HCT116 (cell line): ENCODE measurements around the gene MAB21L3. TPM values are rescaled to one million over a fixed set of nuclear protein-coding genes. Genes with fewer than 3 reads are reported as not detected.
A peak's percentile ranks its signal among the peaks of the same experiment; 100 is the strongest.

ENCODE experiments used
- ATAC-seq: fragments of 200-7000 bp; cut with Tn5 transposase; 2 replicates; pipeline ENCODE4 v1.9.1; 2020; ENCODE audit warnings: mild to moderate bottlenecking, moderate library complexity
- BruUV-seq: library from RNA; stranded (reverse); fragments of 400-500 nt; replicated peaks from 2 replicates; lab custom pipeline; 2021; lab: Mats Ljungman, UMichigan
- CTCF ChIA-PET: fragments of 300-600 bp; sonication (Branson Sonifier 250); formaldehyde crosslinking; loops from one replicate; lab custom pipeline; 2021; ENCODE audit warnings: antibody characterized with exemption; lab: Charles Lee
- POLR2A ChIA-PET: fragments of 300-600, 350-600 bp; sonication (Branson Sonifier 250); formaldehyde crosslinking; loops from one replicate; lab custom pipeline; 2021; ENCODE audit warnings: antibody characterized with exemption; lab: Charles Lee
- RAD21 ChIA-PET, 2 experiments: fragments of 300-600 bp; sonication (Branson Sonifier 250); formaldehyde crosslinking; loops; one replicate each; lab custom pipeline; 2023; ENCODE audit warnings: low total read pairs in 2 of 2; ENCODE audit not compliant: uncharacterized antibody in 2 of 2, unreplicated experiment in 2 of 2, low non-redundant PET in 1 of 2; lab: Charles Lee
- DNase-seq: peaks from one replicate; pipeline ENCODE4 v3.0.0-alpha.2; 2010; ENCODE audit warnings: low read depth, low spot score
- H2AFZ ChIP-seq: fragments of 200-600 bp; shearing (Covaris generic), sonication (generic); 2 replicates; pipeline ENCODE4 v1.6.1; 2017; ENCODE audit warnings: low read depth, mixed run types, mixed read lengths, antibody characterized with exemption, low read length; ENCODE audit not compliant: poor library complexity, severe bottlenecking
- H3K27ac ChIP-seq: 2 replicates; pipeline ENCODE4 v1.5.1; 2012; ENCODE audit warnings: low read depth, low read length
- H3K27me3 ChIP-seq: fragments of 200-600 bp; sonication (generic); 2 replicates; pipeline ENCODE4 v1.6.1; 2016; ENCODE audit warnings: mixed run types, low read length, mixed read lengths; ENCODE audit not compliant: insufficient read depth
- H3K36me3 ChIP-seq, 2 experiments: fragments of 200-500 bp in 1 of 2; fragments of 200-600 bp in 1 of 2; sonication (Bioruptor generic) in 1 of 2; sonication (generic) in 1 of 2; 2 replicates each; pipeline versions ENCODE4 v1.5.1 to v1.6.1; 2014 to 2016; ENCODE audit warnings: low read length in 2 of 2, inconsistent platforms in 1 of 2, mixed read lengths in 1 of 2, mixed run types in 1 of 2; ENCODE audit not compliant: insufficient read depth in 2 of 2, control insufficient read depth in 1 of 2
- H3K4me1 ChIP-seq, 2 experiments: fragments of 200-600 bp in 1 of 2; sonication (generic) in 1 of 2; 2 replicates each; pipeline versions ENCODE4 v1.5.1 to v1.6.1; 2012 to 2017; ENCODE audit warnings: low read length in 2 of 2, inconsistent platforms in 1 of 2, mild to moderate bottlenecking in 1 of 2, mixed read lengths in 1 of 2, mixed run types in 1 of 2, moderate library complexity in 1 of 2; ENCODE audit not compliant: insufficient read depth in 2 of 2, control insufficient read depth in 1 of 2
- H3K4me2 ChIP-seq: fragments of 200-600 bp; sonication (generic); 2 replicates; pipeline ENCODE4 v1.6.1; 2017; ENCODE audit warnings: mixed run types, low read length, mixed read lengths
- H3K4me3 ChIP-seq, 2 experiments: fragments of 200-600 bp in 1 of 2; sonication (generic) in 1 of 2; replicated peaks in 1 of 2; 2 replicates each; pipeline ENCODE4 v1.5.1; 2011 to 2016; ENCODE audit warnings: low read length in 2 of 2, control low read depth in 1 of 2, low read depth in 1 of 2, mild to moderate bottlenecking in 1 of 2, mixed read lengths in 1 of 2, mixed run types in 1 of 2
- H3K79me2 ChIP-seq: fragments of 200-600 bp; sonication (generic); 2 replicates; pipeline ENCODE4 v1.6.1; 2017; ENCODE audit warnings: mild to moderate bottlenecking, mixed run types, low read length, moderate library complexity, mixed read lengths; ENCODE audit not compliant: insufficient read depth
- H3K9ac ChIP-seq: fragments of 200-600 bp; sonication (generic); 2 replicates; pipeline ENCODE4 v1.6.1; 2016; ENCODE audit warnings: low read length, mixed read lengths
- H3K9me2 ChIP-seq: fragments of 200-600 bp; sonication (generic), shearing (Covaris generic); 2 replicates; pipeline ENCODE4 v1.6.1; 2017; ENCODE audit warnings: mixed run types, mild to moderate bottlenecking, moderate library complexity; ENCODE audit not compliant: insufficient read depth
- H3K9me3 ChIP-seq, 2 experiments: fragments of 200-500 bp in 1 of 2; fragments of 200-600 bp in 1 of 2; sonication (Bioruptor generic) in 1 of 2; sonication (generic) in 1 of 2; 2 replicates each; pipeline ENCODE4 v1.6.1; 2014 to 2017; ENCODE audit warnings: low read length in 2 of 2, mixed read lengths in 2 of 2, inconsistent platforms in 1 of 2, low read depth in 1 of 2, mild to moderate bottlenecking in 1 of 2, mixed run types in 1 of 2, moderate library complexity in 1 of 2; ENCODE audit not compliant: control insufficient read depth in 1 of 2, insufficient read depth in 1 of 2
- H4K20me1 ChIP-seq: fragments of 200-600 bp; sonication (generic), shearing (Covaris generic); 2 replicates; pipeline ENCODE4 v1.6.1; 2017; ENCODE audit warnings: mixed run types, mild to moderate bottlenecking, moderate library complexity; ENCODE audit not compliant: insufficient read depth
- CEBPB ChIP-seq: IDR thresholded peaks from 2 replicates; pipeline ENCODE4 v1.6.1; 2012; ENCODE audit warnings: low read depth
- ELF1 ChIP-seq: IDR thresholded peaks from 2 replicates; pipeline ENCODE4 v1.6.1; 2012; ENCODE audit warnings: low read depth, borderline replicate concordance
- EZH2 ChIP-seq: fragments of 200-600 bp; sonication (generic); IDR thresholded peaks from 2 replicates; pipeline ENCODE4 v1.6.1; 2017; ENCODE audit warnings: antibody characterized with exemption, mixed run types
- EZH2phosphoT487 ChIP-seq: fragments of 200-600 bp; IDR thresholded peaks from 2 replicates; pipeline ENCODE4 v1.6.1; 2018; ENCODE audit warnings: antibody characterized with exemption, borderline replicate concordance
- FOSL1 ChIP-seq: IDR thresholded peaks from 2 replicates; pipeline ENCODE4 v1.6.1; 2012; ENCODE audit warnings: low read depth
- JUND ChIP-seq: IDR thresholded peaks from 2 replicates; pipeline ENCODE4 v1.6.1; 2012
- POLR2A ChIP-seq: IDR thresholded peaks from 2 replicates; pipeline ENCODE4 v1.7.0; 2011; ENCODE audit warnings: borderline replicate concordance; ENCODE audit not compliant: insufficient read depth, insufficient read length; ENCODE audit errors: extremely low read depth
- RAD21 ChIP-seq: IDR thresholded peaks from 2 replicates; pipeline ENCODE4 v1.6.1; 2012; ENCODE audit warnings: low read depth, mild to moderate bottlenecking
- SP1 ChIP-seq: IDR thresholded peaks from 2 replicates; pipeline ENCODE4 v1.6.1; 2012; ENCODE audit warnings: low read depth
- TCF7L2 ChIP-seq: IDR thresholded peaks from 2 replicates; pipeline ENCODE4 v1.7.0; 2011; ENCODE audit warnings: borderline replicate concordance, inconsistent platforms; ENCODE audit not compliant: insufficient read depth, insufficient read length; ENCODE audit errors: extremely low read depth
- ZBTB33 ChIP-seq: IDR thresholded peaks from 2 replicates; pipeline ENCODE4 v1.6.1; 2011; ENCODE audit warnings: mild to moderate bottlenecking, low read length, moderate library complexity; ENCODE audit not compliant: insufficient replicate concordance; ENCODE audit errors: extremely low read depth
- ZFX ChIP-seq: fragments of 450-650 bp; IDR thresholded peaks from 2 replicates; pipeline ENCODE4 v1.6.1; 2017
- ZNF274 ChIP-seq: fragments of 200-500 bp; sonication (Bioruptor generic); IDR thresholded peaks from 2 replicates; pipeline ENCODE4 v1.6.1; 2014; ENCODE audit warnings: mild to moderate bottlenecking, low read depth, low read length, inconsistent platforms
- intact Hi-C: fragments of 100-400 bp; cut with micrococcal nuclease; formaldehyde crosslinking; loops from 2 replicates; pipeline ENCODE4 v1.10.0; 2022
- total RNA-seq: library from RNA; stranded (reverse); gene quantifications from one replicate; pipeline ENCODE4 v1.2.1, GENCODE V29; 2021; ENCODE audit not compliant: unreplicated experiment
- TF ChIP-seq, protein P1 (sequence below), 3 experiments: fragments of 200-600 bp in 1 of 3; sonication (generic) in 1 of 3; IDR thresholded peaks in 2 of 3; conservative IDR thresholded peaks in 1 of 3; 2 replicates each; pipeline ENCODE4 v1.5.1; 2012 to 2017; ENCODE audit warnings: low read depth in 2 of 3, low read length in 2 of 3, antibody characterized with exemption in 1 of 3, borderline replicate concordance in 1 of 3, control low read depth in 1 of 3, mild to moderate bottlenecking in 1 of 3, mixed read lengths in 1 of 3, mixed run types in 1 of 3, moderate library complexity in 1 of 3; ENCODE audit not compliant: insufficient read depth in 1 of 3

The MAB21L3 gene
- total RNA-seq, 1 experiment from 2014 or later, result not detected

GRCh38 chr1:116078699-116079223 lies 32.4 kb upstream of the MAB21L3 start:
- POLR2A ChIA-PET, result interaction anchor here (0.7 kb wide), 1 partner anchor 409 kb away, joined by 3 read pairs; no protein-coding TSS in a partner anchor
- CTCF ChIA-PET, result no interaction called here
- intact Hi-C loops, result no loop called here
- Histone ChIP-seq H3K4me3 (no peak overlapping the region), H3K9me2 (no peaks in the 10 kb centered on the region), H3K4me2 (no peak overlapping the region), H3K9me3 (no peaks in the 10 kb centered on the region), H3K27ac (no peak overlapping the region), H3K79me2 (no peaks in the 10 kb centered on the region), H3K27me3 (no peaks in the 10 kb centered on the region), H3K4me1 (peaks cover 8 to 18% of the 10 kb centered on the region in 2 experiments), H2AFZ (no peak overlapping the region), H4K20me1 (no peaks in the 10 kb centered on the region), H3K9ac (no peak overlapping the region), H3K36me3 (no peaks in the 10 kb centered on the region)
- TF ChIP-seq ZFX, result no peak
- TF ChIP-seq, protein P1, sequence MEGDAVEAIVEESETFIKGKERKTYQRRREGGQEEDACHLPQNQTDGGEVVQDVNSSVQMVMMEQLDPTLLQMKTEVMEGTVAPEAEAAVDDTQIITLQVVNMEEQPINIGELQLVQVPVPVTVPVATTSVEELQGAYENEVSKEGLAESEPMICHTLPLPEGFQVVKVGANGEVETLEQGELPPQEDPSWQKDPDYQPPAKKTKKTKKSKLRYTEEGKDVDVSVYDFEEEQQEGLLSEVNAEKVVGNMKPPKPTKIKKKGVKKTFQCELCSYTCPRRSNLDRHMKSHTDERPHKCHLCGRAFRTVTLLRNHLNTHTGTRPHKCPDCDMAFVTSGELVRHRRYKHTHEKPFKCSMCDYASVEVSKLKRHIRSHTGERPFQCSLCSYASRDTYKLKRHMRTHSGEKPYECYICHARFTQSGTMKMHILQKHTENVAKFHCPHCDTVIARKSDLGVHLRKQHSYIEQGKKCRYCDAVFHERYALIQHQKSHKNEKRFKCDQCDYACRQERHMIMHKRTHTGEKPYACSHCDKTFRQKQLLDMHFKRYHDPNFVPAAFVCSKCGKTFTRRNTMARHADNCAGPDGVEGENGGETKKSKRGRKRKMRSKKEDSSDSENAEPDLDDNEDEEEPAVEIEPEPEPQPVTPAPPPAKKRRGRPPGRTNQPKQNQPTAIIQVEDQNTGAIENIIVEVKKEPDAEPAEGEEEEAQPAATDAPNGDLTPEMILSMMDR (IDR thresholded peaks at IDR 0.05 in 2 of 3, conservative IDR thresholded peaks at IDR 0.05 in 1 of 3; ENCODE audit: borderline replicate concordance in 1 of 3, insufficient read depth in 1 of 3, low read depth in 2 of 3, low read length in 2 of 3), result peak in 1 of 3 experiments; percentile 20; a peak in 2 of 6 replicates
- no TSS peak for BruUV-seq
- ATAC-seq (no peak), DNase-seq (no peak)
- RAD21 ChIA-PET, result no interaction called here

DNA sequence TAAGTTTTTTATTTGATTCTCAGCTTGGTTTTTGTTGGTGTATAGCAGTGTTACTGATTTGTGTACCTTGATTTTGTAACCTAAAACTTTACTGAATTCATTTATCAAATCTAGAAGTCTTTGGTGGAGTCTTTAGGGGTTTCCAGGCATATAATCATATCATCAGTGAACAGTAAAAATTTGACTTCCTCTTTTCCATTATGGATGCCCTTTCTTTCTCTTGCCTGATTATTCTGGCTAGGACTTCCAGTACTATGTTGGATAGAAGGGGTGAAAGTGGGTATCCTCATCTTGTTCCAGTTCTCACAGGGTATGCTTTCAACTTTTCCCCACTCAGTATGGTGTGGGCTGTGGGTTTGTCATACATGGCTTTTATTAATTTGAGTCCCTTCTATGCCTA lies 23.6 kb upstream of the MAB21L3 start:
- Histone ChIP-seq H3K36me3 (no peaks in the 10 kb centered on the region), H3K27ac (no peak overlapping the region), H3K9me3 (no peaks in the 10 kb centered on the region), H3K4me1 (no peaks in the 10 kb centered on the region), H3K4me2 (no peak overlapping the region), H4K20me1 (no peaks in the 10 kb centered on the region), H2AFZ (no peak overlapping the region), H3K9ac (no peak overlapping the region), H3K27me3 (no peaks in the 10 kb centered on the region), H3K79me2 (no peaks in the 10 kb centered on the region), H3K9me2 (no peaks in the 10 kb centered on the region), H3K4me3 (no peak overlapping the region)
- POLR2A ChIA-PET, result no interaction called here
- CTCF ChIA-PET, result no interaction called here
- ATAC-seq (no peak), DNase-seq (no peak)
- intact Hi-C loops, result no loop called here
- RAD21 ChIA-PET, result no interaction called here
- BruUV-seq, result no TSS peak
- no peak for TF ChIP-seq SP1
- TF ChIP-seq CEBPB, result no peak
- TF ChIP-seq RAD21, result no peak
- no peak for TF ChIP-seq FOSL1
- TF ChIP-seq JUND, result no peak
- no peak for TF ChIP-seq ZNF274
- TF ChIP-seq TCF7L2, result no peak
- TF ChIP-seq EZH2, result no peak
- TF ChIP-seq EZH2phosphoT487, result no peak
- TF ChIP-seq ELF1, result no peak
- TF ChIP-seq POLR2A, result no peak
- TF ChIP-seq, protein P1 (IDR thresholded peaks at IDR 0.05 in 2 of 3, conservative IDR thresholded peaks at IDR 0.05 in 1 of 3; ENCODE audit: borderline replicate concordance in 1 of 3, insufficient read depth in 1 of 3, low read depth in 2 of 3, low read length in 2 of 3), result no peak
- TF ChIP-seq ZBTB33, result no peak
